Panc1 (cell line): ENCODE results near the gene ADD1. TPM values are rescaled to one million over a fixed set of nuclear protein-coding genes. Genes with fewer than 3 reads are reported as not detected.

Experiments used
- ATAC-seq: fragments of 200-7000 bp; cut with Tn5 transposase; 2 replicates; pipeline ENCODE4 v1.9.1; 2020; ENCODE audit warnings: mild to moderate bottlenecking, moderate library complexity
- BruUV-seq: library from RNA; stranded (reverse); fragments of 400-500 nt; replicated peaks from 2 replicates; lab custom pipeline; 2021; lab: Mats Ljungman, UMichigan
- CTCF ChIA-PET: fragments of 300-600 bp; sonication (Branson Sonifier 250); formaldehyde crosslinking; loops from one replicate; lab custom pipeline; 2022; ENCODE audit warnings: antibody characterized with exemption; lab: Charles Lee
- POLR2A ChIA-PET: fragments of 300-600 bp; sonication (Branson Sonifier 250); formaldehyde crosslinking; loops from one replicate; lab custom pipeline; 2022; ENCODE audit warnings: antibody characterized with exemption; lab: Charles Lee
- DNase-seq: peaks from one replicate; pipeline ENCODE4 v3.0.0-alpha.2; 2010; ENCODE audit warnings: low read depth, low spot score
- H3K27ac ChIP-seq: 2 replicates; pipeline ENCODE4 v1.5.1; 2011; ENCODE audit warnings: mild to moderate bottlenecking, low read length, inconsistent platforms
- H3K27me3 ChIP-seq: fragments of 200-500 bp; sonication (Bioruptor generic); 2 replicates; pipeline ENCODE4 v1.6.0; 2014; ENCODE audit warnings: low read length, inconsistent platforms; ENCODE audit not compliant: control insufficient read depth, insufficient read depth
- H3K36me3 ChIP-seq: fragments of 200-500 bp; sonication (Bioruptor generic); 2 replicates; pipeline ENCODE4 v1.5.1; 2014; ENCODE audit warnings: inconsistent platforms, mild to moderate bottlenecking, low read length, moderate library complexity; ENCODE audit not compliant: control insufficient read depth, insufficient read depth
- H3K4me1 ChIP-seq: 2 replicates; pipeline ENCODE4 v1.5.1; 2011; ENCODE audit warnings: inconsistent platforms, mild to moderate bottlenecking, low read length, moderate library complexity; ENCODE audit not compliant: control insufficient read depth, insufficient read depth
- H3K4me3 ChIP-seq, 2 experiments: 2 replicates each; pipeline ENCODE4 v1.5.1; 2011 to 2012; ENCODE audit warnings: low read depth in 2 of 2, low read length in 2 of 2, mild to moderate bottlenecking in 2 of 2, inconsistent platforms in 1 of 2, moderate library complexity in 1 of 2
- H3K9me3 ChIP-seq: fragments of 200-500 bp; sonication (Bioruptor generic); 2 replicates; pipeline ENCODE4 v1.5.1; 2014; ENCODE audit warnings: low read depth, mild to moderate bottlenecking, inconsistent platforms, low read length, moderate library complexity; ENCODE audit not compliant: control insufficient read depth, insufficient read depth
- POLR2AphosphoS5 ChIP-seq: IDR thresholded peaks from 2 replicates; pipeline ENCODE4 v1.6.1; 2012; ENCODE audit warnings: mild to moderate bottlenecking, low read depth, low read length, moderate library complexity
- SIN3A ChIP-seq: IDR thresholded peaks from 2 replicates; pipeline ENCODE4 v1.6.1; 2012; ENCODE audit warnings: low read depth, mild to moderate bottlenecking, low read length, moderate library complexity, borderline replicate concordance; ENCODE audit not compliant: insufficient read depth
- TCF7L2 ChIP-seq: IDR thresholded peaks from 2 replicates; pipeline ENCODE4 v1.6.1; 2011; ENCODE audit warnings: mild to moderate bottlenecking, low read depth, low read length, inconsistent platforms
- in situ Hi-C: cut with HindIII; loops from 2 replicates; pipeline ENCODE4 v1.10.0; 2016; ENCODE audit warnings: low sequenced_read_pairs, low pct_unique_long_range_greater_than_20kb
- intact Hi-C: fragments of 100-400 bp; cut with micrococcal nuclease; formaldehyde crosslinking; loops from one replicate; pipeline ENCODE4 v1.10.0; 2022; ENCODE audit not compliant: unreplicated experiment
- total RNA-seq: library from RNA; stranded (reverse); gene quantifications from one replicate; pipeline ENCODE4 v1.2.1, GENCODE V29; 2021; ENCODE audit not compliant: unreplicated experiment
- TF ChIP-seq, protein P1 (sequence below), 2 experiments: IDR thresholded peaks; 2 replicates each; pipeline ENCODE4 v1.6.1; 2011 to 2012; ENCODE audit warnings: low read depth in 2 of 2, control low read depth in 1 of 2, low read length in 1 of 2, mild to moderate bottlenecking in 1 of 2, moderate library complexity in 1 of 2; ENCODE audit not compliant: insufficient read depth in 1 of 2
- TF ChIP-seq, protein P2 (sequence below): fragments of 450-650 bp; IDR thresholded peaks from 2 replicates; pipeline ENCODE4 v1.5.1; 2017; ENCODE audit warnings: mild to moderate bottlenecking

ADD1 gene
- total RNA-seq, 1 experiment from 2014 or later: 158 TPM

DNA sequence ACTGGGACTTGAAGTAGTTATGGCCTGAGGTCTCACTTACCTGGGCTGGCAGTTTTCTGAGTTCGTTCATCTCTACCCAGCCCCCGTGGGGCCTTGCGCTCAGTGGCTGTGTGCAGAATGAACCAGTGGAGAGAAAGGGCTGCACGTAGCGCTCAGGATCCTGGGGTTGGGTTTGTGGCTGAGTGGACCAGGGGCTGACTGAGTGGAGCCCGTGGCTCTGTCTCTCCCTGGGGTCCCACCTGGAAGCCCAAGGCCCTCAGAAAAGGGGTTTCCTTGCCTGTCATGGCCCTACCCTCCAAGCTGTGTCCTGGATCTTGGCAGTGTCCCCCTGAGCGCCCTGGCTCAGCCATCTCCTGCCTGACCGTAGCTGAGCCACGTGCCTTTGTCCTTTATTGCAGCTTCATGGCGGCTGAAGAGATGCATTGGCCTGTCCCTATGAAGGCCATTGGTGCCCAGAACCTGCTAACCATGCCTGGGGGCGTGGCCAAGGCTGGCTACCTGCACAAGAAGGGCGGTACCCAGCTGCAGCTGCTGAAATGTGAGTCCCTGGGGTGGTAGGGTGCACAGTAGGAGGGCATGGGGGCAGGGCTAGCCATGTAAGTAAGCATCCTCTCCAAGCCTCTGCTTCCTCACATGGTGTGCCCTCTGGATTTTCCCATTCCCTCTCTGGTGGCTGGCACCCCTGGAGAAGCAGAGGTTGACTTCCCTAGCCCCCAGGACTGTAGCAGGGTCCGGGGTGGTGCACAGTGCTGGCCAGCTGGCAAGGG lies 23.2 kb upstream of the ADD1 start:
- Histone ChIP-seq H3K36me3 (no peaks in the 10 kb centered on the region), H3K27me3 (no peaks in the 10 kb centered on the region), H3K27ac (no peak overlapping the region), H3K4me1 (no peaks in the 10 kb centered on the region), H3K9me3 (no peaks in the 10 kb centered on the region), H3K4me3 (no peak overlapping the region)
- POLR2A ChIA-PET: no interaction called here
- intact Hi-C loops: no loop called here
- BruUV-seq: no TSS peak
- no peak for ATAC-seq
- TF ChIP-seq SIN3A (no peak), TCF7L2 (no peak), POLR2AphosphoS5 (no peak)
- TF ChIP-seq, protein P1, sequence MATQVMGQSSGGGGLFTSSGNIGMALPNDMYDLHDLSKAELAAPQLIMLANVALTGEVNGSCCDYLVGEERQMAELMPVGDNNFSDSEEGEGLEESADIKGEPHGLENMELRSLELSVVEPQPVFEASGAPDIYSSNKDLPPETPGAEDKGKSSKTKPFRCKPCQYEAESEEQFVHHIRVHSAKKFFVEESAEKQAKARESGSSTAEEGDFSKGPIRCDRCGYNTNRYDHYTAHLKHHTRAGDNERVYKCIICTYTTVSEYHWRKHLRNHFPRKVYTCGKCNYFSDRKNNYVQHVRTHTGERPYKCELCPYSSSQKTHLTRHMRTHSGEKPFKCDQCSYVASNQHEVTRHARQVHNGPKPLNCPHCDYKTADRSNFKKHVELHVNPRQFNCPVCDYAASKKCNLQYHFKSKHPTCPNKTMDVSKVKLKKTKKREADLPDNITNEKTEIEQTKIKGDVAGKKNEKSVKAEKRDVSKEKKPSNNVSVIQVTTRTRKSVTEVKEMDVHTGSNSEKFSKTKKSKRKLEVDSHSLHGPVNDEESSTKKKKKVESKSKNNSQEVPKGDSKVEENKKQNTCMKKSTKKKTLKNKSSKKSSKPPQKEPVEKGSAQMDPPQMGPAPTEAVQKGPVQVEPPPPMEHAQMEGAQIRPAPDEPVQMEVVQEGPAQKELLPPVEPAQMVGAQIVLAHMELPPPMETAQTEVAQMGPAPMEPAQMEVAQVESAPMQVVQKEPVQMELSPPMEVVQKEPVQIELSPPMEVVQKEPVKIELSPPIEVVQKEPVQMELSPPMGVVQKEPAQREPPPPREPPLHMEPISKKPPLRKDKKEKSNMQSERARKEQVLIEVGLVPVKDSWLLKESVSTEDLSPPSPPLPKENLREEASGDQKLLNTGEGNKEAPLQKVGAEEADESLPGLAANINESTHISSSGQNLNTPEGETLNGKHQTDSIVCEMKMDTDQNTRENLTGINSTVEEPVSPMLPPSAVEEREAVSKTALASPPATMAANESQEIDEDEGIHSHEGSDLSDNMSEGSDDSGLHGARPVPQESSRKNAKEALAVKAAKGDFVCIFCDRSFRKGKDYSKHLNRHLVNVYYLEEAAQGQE (IDR thresholded peaks at IDR 0.05; ENCODE audit: insufficient read depth in 1 of 2, low read depth in 2 of 2, low read length in 1 of 2): no peak
- TF ChIP-seq, protein P2, sequence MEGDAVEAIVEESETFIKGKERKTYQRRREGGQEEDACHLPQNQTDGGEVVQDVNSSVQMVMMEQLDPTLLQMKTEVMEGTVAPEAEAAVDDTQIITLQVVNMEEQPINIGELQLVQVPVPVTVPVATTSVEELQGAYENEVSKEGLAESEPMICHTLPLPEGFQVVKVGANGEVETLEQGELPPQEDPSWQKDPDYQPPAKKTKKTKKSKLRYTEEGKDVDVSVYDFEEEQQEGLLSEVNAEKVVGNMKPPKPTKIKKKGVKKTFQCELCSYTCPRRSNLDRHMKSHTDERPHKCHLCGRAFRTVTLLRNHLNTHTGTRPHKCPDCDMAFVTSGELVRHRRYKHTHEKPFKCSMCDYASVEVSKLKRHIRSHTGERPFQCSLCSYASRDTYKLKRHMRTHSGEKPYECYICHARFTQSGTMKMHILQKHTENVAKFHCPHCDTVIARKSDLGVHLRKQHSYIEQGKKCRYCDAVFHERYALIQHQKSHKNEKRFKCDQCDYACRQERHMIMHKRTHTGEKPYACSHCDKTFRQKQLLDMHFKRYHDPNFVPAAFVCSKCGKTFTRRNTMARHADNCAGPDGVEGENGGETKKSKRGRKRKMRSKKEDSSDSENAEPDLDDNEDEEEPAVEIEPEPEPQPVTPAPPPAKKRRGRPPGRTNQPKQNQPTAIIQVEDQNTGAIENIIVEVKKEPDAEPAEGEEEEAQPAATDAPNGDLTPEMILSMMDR: no peak
- CTCF ChIA-PET: no interaction called here
- no peak for DNase-seq
- in situ Hi-C loops: no loop called here

DNA sequence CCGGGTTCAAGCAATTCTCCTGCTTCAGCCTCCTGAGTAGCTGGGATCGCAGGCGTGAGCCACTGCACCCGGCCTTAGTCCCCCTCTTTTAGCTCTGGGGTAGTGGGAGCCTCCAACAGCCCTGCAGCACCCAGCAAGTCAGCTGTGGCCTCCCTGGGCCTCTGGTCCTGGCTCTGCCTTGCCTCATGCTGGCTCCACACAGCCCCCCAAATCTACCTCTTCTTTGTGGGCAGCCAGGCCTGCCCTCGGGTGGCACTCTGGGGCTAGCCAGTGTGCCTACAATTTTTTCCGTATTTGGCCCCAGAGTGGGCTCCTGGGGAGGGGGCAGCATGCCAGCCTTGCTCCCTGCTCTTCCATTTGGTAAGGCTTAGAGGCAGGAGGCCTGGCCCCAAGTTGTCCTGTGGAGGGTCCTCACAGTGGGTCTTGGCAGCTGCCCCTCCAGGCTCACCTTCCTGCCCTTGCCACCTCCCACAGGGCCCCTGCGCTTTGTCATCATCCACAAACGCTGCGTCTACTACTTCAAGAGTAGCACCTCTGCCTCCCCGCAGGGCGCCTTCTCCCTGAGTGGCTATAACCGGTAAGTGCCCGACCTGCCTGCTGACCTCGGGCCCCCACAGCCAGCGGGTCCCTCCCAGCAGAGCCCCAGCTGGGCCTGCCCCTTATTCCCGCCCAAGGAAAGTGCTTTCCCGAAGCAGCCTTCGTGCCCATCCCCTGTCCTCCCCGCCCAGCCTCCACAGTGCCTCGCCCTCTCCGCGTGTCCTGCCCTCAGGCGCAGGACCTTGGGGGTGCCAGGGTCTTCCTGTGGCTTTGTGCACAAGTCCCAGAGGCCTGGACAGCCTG lies 21.0 kb upstream of the ADD1 start:
- DNase-seq (no peak), ATAC-seq (no peak)
- H3K4me3 ChIP-seq: no peak overlapping the region
- ChIA-PET CTCF (no interaction called here), POLR2A (no interaction called here)
- no peak overlapping the region for H3K27ac ChIP-seq
- H3K9me3 ChIP-seq: no peaks in the 10 kb centered on the region
- no peaks in the 10 kb centered on the region for H3K27me3 ChIP-seq
- intact Hi-C loops: no loop called here
- no peaks in the 10 kb centered on the region for H3K36me3 ChIP-seq
- in situ Hi-C loops: no loop called here
- TF ChIP-seq SIN3A (no peak), POLR2AphosphoS5 (no peak), TCF7L2 (no peak)
- TF ChIP-seq, protein P1 (IDR thresholded peaks at IDR 0.05; ENCODE audit: insufficient read depth in 1 of 2, low read depth in 2 of 2, low read length in 1 of 2): no peak
- TF ChIP-seq, protein P2: no peak
- no peaks in the 10 kb centered on the region for H3K4me1 ChIP-seq
- BruUV-seq: no TSS peak
